Activated CD4-positive, alpha-beta T cell treated with anti-CD3 and anti-CD28 coated beads, Interleukin-2, amount 50 U/mL, for 24 hours (primary cell): ENCODE measurements around the gene TBC1D22A.

Source experiments
- DNase-seq, 2 donors: peaks; one replicate each; pipeline ENCODE4 v3.0.0-alpha.2; 2020; ENCODE audit warnings: low read depth in 1 of 2, low spot score in 1 of 2

TBC1D22A gene

GRCh38 chr22:47174096-47174495, 411.6 kb downstream of the TBC1D22A start:
- DNase-seq: no peak

- no peak for DNase-seq
Observed at GRCh38 chr22:47174671-47175112, 412.2 kb downstream of the TBC1D22A start.

GRCh38 chr22:47175151-47176025, 412.9 kb downstream of the TBC1D22A start:
- DNase-seq: no peak

- no peak for DNase-seq
Observed at GRCh38 chr22:47176026-47176389, 413.6 kb downstream of the TBC1D22A start.

GRCh38 chr22:47176573-47177333, 414.3 kb downstream of the TBC1D22A start:
- no peak for DNase-seq

- no peak for DNase-seq
Observed at GRCh38 chr22:47177334-47177815, 414.9 kb downstream of the TBC1D22A start.

GRCh38 chr22:47178339-47178738, 415.9 kb downstream of the TBC1D22A start:
- no peak for DNase-seq

- no peak for DNase-seq
Observed at GRCh38 chr22:47180796-47181195, 418.3 kb downstream of the TBC1D22A start.

GRCh38 chr22:47187176-47187957, 424.9 kb downstream of the TBC1D22A start:
- DNase-seq: no peak

GRCh38 chr22:47188261-47189055, 426.0 kb downstream of the TBC1D22A start:
- no peak for DNase-seq

GRCh38 chr22:47189056-47189916, 426.8 kb downstream of the TBC1D22A start:
- no peak for DNase-seq

GRCh38 chr22:47190276-47190956, 428.0 kb downstream of the TBC1D22A start:
- no peak for DNase-seq

- DNase-seq: no peak
Observed at GRCh38 chr22:47190957-47191670, 428.7 kb downstream of the TBC1D22A start.

- DNase-seq: no peak
Observed at GRCh38 chr22:47191671-47192650, 429.5 kb downstream of the TBC1D22A start.

GRCh38 chr22:47192651-47193437, 430.4 kb downstream of the TBC1D22A start:
- no peak for DNase-seq

- DNase-seq: no peak
Observed at GRCh38 chr22:47193606-47194329, 431.3 kb downstream of the TBC1D22A start.
